A549 (cell line): Measurements from ENCODE around the gene PCDH8. TPM values are rescaled to one million over a fixed set of nuclear protein-coding genes. Genes with fewer than 3 reads are reported as not detected.

Source experiments
- ATAC-seq, 2 experiments: fragments of 200-7000 bp in 1 of 2; fragments of >200 bp in 1 of 2; cut with Nextera tagmentation in 1 of 2; cut with Tn5 transposase in 1 of 2; 3 replicates each; pipeline versions ENCODE4 v1.8.0 to v1.9.1; 2018 to 2020; ENCODE audit warnings: mild to moderate bottlenecking in 1 of 2, moderate library complexity in 1 of 2
- CTCF ChIA-PET: fragments of 300-600 bp; sonication (Branson Sonifier 250); formaldehyde crosslinking; extraction: SDS; loops from one replicate; lab custom pipeline; 2021; ENCODE audit warnings: antibody characterized with exemption, inconsistent platforms; lab: Yijun Ruan, JAX
- POLR2A ChIA-PET: fragments of 350-600 bp; formaldehyde crosslinking; extraction: SDS; loops from one replicate; lab custom pipeline; 2021; ENCODE audit warnings: antibody characterized with exemption, inconsistent platforms; lab: Yijun Ruan, JAX
- DNase-seq, 2 experiments: peaks; one replicate each; pipeline versions ENCODE4 v3.0.0 to v3.0.0-alpha.2; 2011 to 2016; ENCODE audit warnings: low read depth in 1 of 2, low spot score in 1 of 2
- FAIRE-seq: peaks from 2 replicates; lab custom pipeline; 2011; peaks lifted over from hg19 to GRCh38; lab: Jason Lieb, UNC
- H3K27ac ChIP-seq, 2 experiments: fragments of >200 bp; sonication (Bioruptor Twin); formaldehyde crosslinking; 3 replicates each; pipeline ENCODE4 v1.5.1; 2016 to 2017
- H3K4me1 ChIP-seq: fragments of >200 bp; sonication (Bioruptor Twin); formaldehyde crosslinking; 3 replicates; pipeline ENCODE4 v1.6.1; 2016
- H3K4me2 ChIP-seq: fragments of >200 bp; sonication (Bioruptor Twin); formaldehyde crosslinking; 3 replicates; pipeline ENCODE4 v1.6.1; 2016
- H3K4me3 ChIP-seq: fragments of >200 bp; sonication (Bioruptor Twin); formaldehyde crosslinking; 3 replicates; pipeline ENCODE4 v1.5.1; 2016
- H3K9me3 ChIP-seq: fragments of >200 bp; sonication (Bioruptor Twin); formaldehyde crosslinking; 3 replicates; pipeline ENCODE4 v1.6.1; 2016
- BCL3 ChIP-seq: fragments of >200 bp; sonication (Bioruptor Twin); formaldehyde crosslinking; IDR thresholded peaks from 3 replicates; pipeline ENCODE4 v1.6.1; 2016
- CHD2 ChIP-seq: fragments of 150-350 bp; IDR thresholded peaks from 2 replicates; pipeline ENCODE4 v1.6.1; 2014; ENCODE audit warnings: low read length; ENCODE audit not compliant: partially characterized antibody
- CHD4 ChIP-seq: fragments of 200-600 bp; sonication (generic); IDR thresholded peaks from 2 replicates; pipeline ENCODE4 v1.6.1; 2016; ENCODE audit warnings: antibody characterized with exemption, mild to moderate bottlenecking, borderline replicate concordance
- EHF ChIP-seq: fragments of 250-450 bp; sonication (Bioruptor Pico); IDR thresholded peaks from 2 replicates; pipeline ENCODE4 v1.5.0; 2020; ENCODE audit warnings: mild to moderate bottlenecking
- FOXS1 ChIP-seq: fragments of 250-450 bp; sonication (Bioruptor Pico); IDR thresholded peaks from 2 replicates; pipeline ENCODE4 v1.5.0; 2020; ENCODE audit warnings: mild to moderate bottlenecking, moderate library complexity
- GATA3 ChIP-seq: IDR thresholded peaks from 2 replicates; pipeline ENCODE4 v1.6.1; 2012; ENCODE audit warnings: borderline replicate concordance
- HMGXB4 ChIP-seq: fragments of 250-450 bp; sonication (Bioruptor Pico); IDR thresholded peaks from 2 replicates; pipeline ENCODE4 v1.5.0; 2021; ENCODE audit warnings: mild to moderate bottlenecking, moderate library complexity, borderline replicate concordance
- HOXB13 ChIP-seq: fragments of 250-450 bp; sonication (Bioruptor Pico); IDR thresholded peaks from 2 replicates; pipeline ENCODE4 v1.5.0; 2020; ENCODE audit warnings: low read depth, mild to moderate bottlenecking, moderate library complexity
- KDM5A ChIP-seq: fragments of 200-600 bp; sonication (generic); IDR thresholded peaks from 2 replicates; pipeline ENCODE4 v1.6.1; 2016; ENCODE audit warnings: antibody characterized with exemption, mild to moderate bottlenecking
- NR3C1 ChIP-seq: fragments of >200 bp; sonication (Bioruptor Twin); formaldehyde crosslinking; IDR thresholded peaks from 3 replicates; pipeline ENCODE4 v1.6.1; 2017
- POLR2AphosphoS2 ChIP-seq: conservative IDR thresholded peaks from 2 replicates; pipeline ENCODE4 v1.6.1; 2012; ENCODE audit warnings: low read length, improper control_type of control experiment, inconsistent platforms
- REST ChIP-seq: fragments of 200-600 bp; sonication (generic); IDR thresholded peaks from 2 replicates; pipeline ENCODE4 v1.6.1; 2016; ENCODE audit warnings: antibody characterized with exemption, mild to moderate bottlenecking, moderate library complexity
- RFX5 ChIP-seq: fragments of 450-650 bp; IDR thresholded peaks from 2 replicates; pipeline ENCODE4 v1.7.1; 2014; ENCODE audit warnings: antibody characterized with exemption, mild to moderate bottlenecking, moderate library complexity
- RNF2 ChIP-seq: fragments of 200-600 bp; sonication (generic); IDR thresholded peaks from 2 replicates; pipeline ENCODE4 v1.6.1; 2016; ENCODE audit warnings: low read depth, mild to moderate bottlenecking, antibody characterized with exemption, moderate library complexity, borderline replicate concordance
- ZNF302 ChIP-seq: fragments of 250-450 bp; sonication (Bioruptor Pico); IDR thresholded peaks from 2 replicates; pipeline ENCODE4 v1.9.0; 2021; ENCODE audit warnings: inconsistent platforms, mild to moderate bottlenecking, moderate library complexity
- WGBS: methylation state at CpG from one replicate; pipeline ENCODE4 v1.1.6; 2017; ENCODE audit errors: missing lambda C conversion rate; 5-methylcytosine and 5-hydroxymethylcytosine counted together
- polyA minus RNA-seq: library from RNA; depleted of rRNA, polyadenylated mRNA; stranded (reverse); fragments of >200 nt; gene quantifications from 2 replicates; pipeline ENCODE4 v1.2.3, GENCODE V29; 2011; rRNA and poly(A)+ RNA removed
- polyA plus RNA-seq, 4 experiments: library from polyadenylated mRNA; depleted of rRNA in 3 of 4; stranded (reverse); fragments of >200 nt; fragmentation: RNase III in 1 of 4; extraction: RNeasy Plus Mini Kit Qiagen cat#74134 plus additional on column Dnase treatment in 1 of 4; gene quantifications; 2 replicates in 3 of 4; 3 replicates in 1 of 4; pipeline ENCODE4 v1.2.3, GENCODE V29; 2011 to 2017
- TF ChIP-seq, protein P1 (sequence below): fragments of 450-650 bp; IDR thresholded peaks from 2 replicates; pipeline ENCODE4 v1.6.1; 2014; ENCODE audit warnings: antibody characterized with exemption
- TF ChIP-seq, protein P2 (sequence below): fragments of 150-350 bp; IDR thresholded peaks from 2 replicates; pipeline ENCODE4 v1.6.1; 2014; ENCODE audit warnings: low read depth, mild to moderate bottlenecking, low read length
- TF ChIP-seq, protein P3 (sequence below): fragments of >200 bp; sonication (Bioruptor Twin); formaldehyde crosslinking; IDR thresholded peaks from 2 replicates; pipeline ENCODE4 v1.6.1; 2016

PCDH8 gene, protein sequence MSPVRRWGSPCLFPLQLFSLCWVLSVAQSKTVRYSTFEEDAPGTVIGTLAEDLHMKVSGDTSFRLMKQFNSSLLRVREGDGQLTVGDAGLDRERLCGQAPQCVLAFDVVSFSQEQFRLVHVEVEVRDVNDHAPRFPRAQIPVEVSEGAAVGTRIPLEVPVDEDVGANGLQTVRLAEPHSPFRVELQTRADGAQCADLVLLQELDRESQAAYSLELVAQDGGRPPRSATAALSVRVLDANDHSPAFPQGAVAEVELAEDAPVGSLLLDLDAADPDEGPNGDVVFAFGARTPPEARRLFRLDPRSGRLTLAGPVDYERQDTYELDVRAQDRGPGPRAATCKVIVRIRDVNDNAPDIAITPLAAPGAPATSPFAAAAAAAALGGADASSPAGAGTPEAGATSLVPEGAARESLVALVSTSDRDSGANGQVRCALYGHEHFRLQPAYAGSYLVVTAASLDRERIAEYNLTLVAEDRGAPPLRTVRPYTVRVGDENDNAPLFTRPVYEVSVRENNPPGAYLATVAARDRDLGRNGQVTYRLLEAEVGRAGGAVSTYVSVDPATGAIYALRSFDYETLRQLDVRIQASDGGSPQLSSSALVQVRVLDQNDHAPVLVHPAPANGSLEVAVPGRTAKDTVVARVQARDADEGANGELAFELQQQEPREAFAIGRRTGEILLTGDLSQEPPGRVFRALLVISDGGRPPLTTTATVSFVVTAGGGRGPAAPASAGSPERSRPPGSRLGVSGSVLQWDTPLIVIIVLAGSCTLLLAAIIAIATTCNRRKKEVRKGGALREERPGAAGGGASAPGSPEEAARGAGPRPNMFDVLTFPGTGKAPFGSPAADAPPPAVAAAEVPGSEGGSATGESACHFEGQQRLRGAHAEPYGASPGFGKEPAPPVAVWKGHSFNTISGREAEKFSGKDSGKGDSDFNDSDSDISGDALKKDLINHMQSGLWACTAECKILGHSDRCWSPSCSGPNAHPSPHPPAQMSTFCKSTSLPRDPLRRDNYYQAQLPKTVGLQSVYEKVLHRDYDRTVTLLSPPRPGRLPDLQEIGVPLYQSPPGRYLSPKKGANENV
- polyA plus RNA-seq (2011; rRNA removed) (not detected in 2 replicates), polyA plus RNA-seq (2017; fragmentation: RNase III; extraction: RNeasy Plus Mini Kit Qiagen cat#74134 plus additional on column Dnase treatment) (not detected in 3 replicates), polyA minus RNA-seq (not detected in 2 replicates)
- not detected in 2 replicates for polyA plus RNA-seq (2012; cell fraction: cytosol; rRNA removed)
- polyA plus RNA-seq (2012; cell fraction: nucleus; rRNA removed), result not detected in 2 replicates

DNA sequence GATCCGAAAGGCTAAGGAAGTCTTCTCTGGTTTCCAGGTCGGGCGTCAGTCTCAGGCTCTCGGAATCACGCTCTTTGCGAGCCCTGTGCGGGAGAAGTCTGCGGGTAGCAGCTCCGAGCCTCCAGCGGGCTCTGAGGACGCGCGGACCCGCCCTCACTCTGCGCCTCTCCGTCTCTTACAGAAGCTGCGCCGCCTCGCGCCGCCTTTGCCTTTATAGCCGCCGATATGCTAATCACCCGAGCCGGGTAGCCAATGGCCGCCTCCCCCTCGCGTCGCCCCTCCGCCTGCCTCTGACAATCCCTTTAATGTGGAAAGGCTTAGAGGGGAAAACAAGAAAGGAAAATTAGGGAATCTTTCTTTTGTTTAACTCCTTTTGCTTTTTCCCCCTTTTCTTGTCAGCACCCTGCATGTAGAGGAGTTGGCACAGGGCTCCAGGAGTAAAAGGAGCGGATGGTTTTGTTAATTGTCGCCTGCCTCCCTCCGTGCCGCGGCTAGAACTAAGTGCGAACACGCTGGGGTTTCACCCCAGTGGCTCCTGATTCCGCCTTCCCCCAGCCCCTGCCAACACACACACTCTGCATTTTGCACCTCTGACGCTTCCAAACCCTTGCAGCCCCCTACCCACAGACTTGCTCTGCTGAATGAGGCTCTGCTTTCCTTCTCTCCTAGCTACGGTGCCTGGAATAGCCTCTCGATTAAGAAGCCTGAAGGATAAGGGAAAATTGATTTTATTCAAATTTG lies at the start of gene PCDH8:
PCDH8 (minus strand) TSS at position 186 of the 741 bp plus-strand sequence. CDS start 204 bp downstream, outside the sequence.
- H3K4me1 ChIP-seq, result no peaks in the 10 kb centered on the region
- TF ChIP-seq FOXS1 (CRISPR knock-in tag), result no peak
- TF ChIP-seq REST, result no peak
- TF ChIP-seq RNF2, result no peak
- no peak for TF ChIP-seq HMGXB4 (CRISPR knock-in tag)
- TF ChIP-seq, protein P1, sequence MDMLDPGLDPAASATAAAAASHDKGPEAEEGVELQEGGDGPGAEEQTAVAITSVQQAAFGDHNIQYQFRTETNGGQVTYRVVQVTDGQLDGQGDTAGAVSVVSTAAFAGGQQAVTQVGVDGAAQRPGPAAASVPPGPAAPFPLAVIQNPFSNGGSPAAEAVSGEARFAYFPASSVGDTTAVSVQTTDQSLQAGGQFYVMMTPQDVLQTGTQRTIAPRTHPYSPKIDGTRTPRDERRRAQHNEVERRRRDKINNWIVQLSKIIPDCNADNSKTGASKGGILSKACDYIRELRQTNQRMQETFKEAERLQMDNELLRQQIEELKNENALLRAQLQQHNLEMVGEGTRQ, result no peak
- TF ChIP-seq, protein P2, sequence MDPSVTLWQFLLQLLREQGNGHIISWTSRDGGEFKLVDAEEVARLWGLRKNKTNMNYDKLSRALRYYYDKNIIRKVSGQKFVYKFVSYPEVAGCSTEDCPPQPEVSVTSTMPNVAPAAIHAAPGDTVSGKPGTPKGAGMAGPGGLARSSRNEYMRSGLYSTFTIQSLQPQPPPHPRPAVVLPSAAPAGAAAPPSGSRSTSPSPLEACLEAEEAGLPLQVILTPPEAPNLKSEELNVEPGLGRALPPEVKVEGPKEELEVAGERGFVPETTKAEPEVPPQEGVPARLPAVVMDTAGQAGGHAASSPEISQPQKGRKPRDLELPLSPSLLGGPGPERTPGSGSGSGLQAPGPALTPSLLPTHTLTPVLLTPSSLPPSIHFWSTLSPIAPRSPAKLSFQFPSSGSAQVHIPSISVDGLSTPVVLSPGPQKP, result no peak
- TF ChIP-seq BCL3, result no peak
- TF ChIP-seq POLR2AphosphoS2, result no peak
- no peak for TF ChIP-seq ZNF302
- no peak for TF ChIP-seq EHF (CRISPR knock-in tag)
- no peak for TF ChIP-seq GATA3
- TF ChIP-seq, protein P3, sequence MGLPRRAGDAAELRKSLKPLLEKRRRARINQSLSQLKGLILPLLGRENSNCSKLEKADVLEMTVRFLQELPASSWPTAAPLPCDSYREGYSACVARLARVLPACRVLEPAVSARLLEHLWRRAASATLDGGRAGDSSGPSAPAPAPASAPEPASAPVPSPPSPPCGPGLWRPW, result no peak
- TF ChIP-seq KDM5A, result no peak
- no peak for TF ChIP-seq CHD2
- TF ChIP-seq RFX5, result no peak
- TF ChIP-seq CHD4, result no peak
- no peak for TF ChIP-seq HOXB13
- no peak for TF ChIP-seq NR3C1
- no peak within 1 kb of the TSS for H3K4me3 ChIP-seq
- no peaks in the 10 kb centered on the region for H3K9me3 ChIP-seq
- FAIRE-seq, result no peak
- 67% methylated on average over 41 of the region's 41 CpGs for WGBS
- no peak for DNase-seq
- no peak within 1 kb of the TSS for H3K27ac ChIP-seq
- CTCF ChIA-PET, result no interaction called here
- H3K4me2 ChIP-seq, result no peak within 1 kb of the TSS
- POLR2A ChIA-PET, result no interaction called here
- ATAC-seq, result no peak
